Liver (tissue), 9 donors: ENCODE data around the gene FOXI2. TPM values are rescaled to one million over a fixed set of nuclear protein-coding genes. Genes with fewer than 3 reads are reported as not detected.

Source experiments
- DNase-seq: peaks from one replicate; pipeline ENCODE4 v3.0.0-alpha.2; 2017; ENCODE audit warnings: low spot score
- H3K27ac ChIP-seq, 2 donors: one replicate each; pipeline ENCODE4 v1.7.0; 2013; ENCODE audit warnings: inconsistent platforms in 2 of 2, low read length in 2 of 2, control low read depth in 1 of 2, low read depth in 1 of 2, mild to moderate bottlenecking in 1 of 2
- H3K27me3 ChIP-seq, 4 donors: one replicate each; pipeline versions ENCODE4 v1.6.1 to v1.7.0; 2013; ENCODE audit warnings: low read length in 3 of 4, inconsistent platforms in 1 of 4, mild to moderate bottlenecking in 1 of 4, moderate library complexity in 1 of 4; ENCODE audit not compliant: control insufficient read depth in 4 of 4, insufficient read depth in 4 of 4
- H3K36me3 ChIP-seq, 4 donors: one replicate each; pipeline versions ENCODE4 v1.6.1 to v1.7.0; 2013; ENCODE audit warnings: low read length in 3 of 4, mild to moderate bottlenecking in 3 of 4, low read depth in 1 of 4, moderate library complexity in 1 of 4; ENCODE audit not compliant: control insufficient read depth in 4 of 4, insufficient read depth in 3 of 4
- H3K4me1 ChIP-seq, 4 donors: one replicate each; pipeline versions ENCODE4 v1.6.1 to v1.7.0; 2013; ENCODE audit warnings: low read length in 3 of 4, mild to moderate bottlenecking in 3 of 4, moderate library complexity in 1 of 4; ENCODE audit not compliant: control insufficient read depth in 4 of 4, insufficient read depth in 4 of 4
- H3K4me3 ChIP-seq, 3 donors: one replicate each; pipeline versions ENCODE4 v1.6.1 to v1.7.0; 2013; ENCODE audit warnings: low read length in 3 of 3, control low read depth in 1 of 3, low read depth in 1 of 3, mild to moderate bottlenecking in 1 of 3
- H3K9ac ChIP-seq, 2 donors: one replicate each; pipeline ENCODE4 v1.7.0; 2013; ENCODE audit warnings: low read length in 2 of 2, mild to moderate bottlenecking in 2 of 2, moderate library complexity in 2 of 2, control low read depth in 1 of 2, low read depth in 1 of 2
- H3K9me3 ChIP-seq, 4 donors: one replicate each; pipeline versions ENCODE4 v1.6.1 to v1.7.0; 2013; ENCODE audit warnings: low read length in 3 of 4; ENCODE audit not compliant: control insufficient read depth in 4 of 4
- ATF3 ChIP-seq: IDR thresholded peaks from 2 replicates; pipeline ENCODE4 v1.6.1; 2016; ENCODE audit warnings: antibody characterized with exemption
- CTCF ChIP-seq: fragments of 150-350 bp; IDR thresholded peaks from 2 replicates; pipeline ENCODE4 v1.5.1; 2017; ENCODE audit warnings: improper control_type of control experiment, low read depth, low read length; ENCODE audit not compliant: missing input control
- EGR1 ChIP-seq, 2 donors: IDR thresholded peaks; 2 replicates each; pipeline ENCODE4 v1.6.1; 2016 to 2018; ENCODE audit warnings: antibody characterized with exemption in 2 of 2, low read depth in 2 of 2
- FOXA1 ChIP-seq: IDR thresholded peaks from 2 replicates; pipeline ENCODE4 v1.6.1; 2016; ENCODE audit warnings: antibody characterized with exemption
- FOXA2 ChIP-seq: IDR thresholded peaks from 2 replicates; pipeline ENCODE4 v1.6.1; 2016; ENCODE audit warnings: antibody characterized with exemption
- GABPA ChIP-seq, 2 donors: IDR thresholded peaks in 1 of 2; conservative IDR thresholded peaks in 1 of 2; 2 replicates each; pipeline ENCODE4 v1.6.1; 2016; ENCODE audit warnings: antibody characterized with exemption in 2 of 2, mild to moderate bottlenecking in 1 of 2, moderate library complexity in 1 of 2
- HNF4A ChIP-seq, 2 donors: conservative IDR thresholded peaks; 2 replicates each; pipeline ENCODE4 v1.6.1; 2016; ENCODE audit warnings: antibody characterized with exemption in 2 of 2, mild to moderate bottlenecking in 2 of 2
- HNF4G ChIP-seq: IDR thresholded peaks from 2 replicates; pipeline ENCODE4 v1.6.1; 2016; ENCODE audit warnings: antibody characterized with exemption
- JUND ChIP-seq, 2 donors: IDR thresholded peaks; 2 replicates each; pipeline ENCODE4 v1.6.1; 2016; ENCODE audit warnings: antibody characterized with exemption in 2 of 2
- MAX ChIP-seq: IDR thresholded peaks from 2 replicates; pipeline ENCODE4 v1.6.1; 2016; ENCODE audit warnings: antibody characterized with exemption
- NR2F2 ChIP-seq: IDR thresholded peaks from 2 replicates; pipeline ENCODE4 v1.6.1; 2016; ENCODE audit warnings: antibody characterized with exemption
- RAD21 ChIP-seq, 2 donors: IDR thresholded peaks; 2 replicates each; pipeline ENCODE4 v1.6.1; 2016; ENCODE audit warnings: antibody characterized with exemption in 2 of 2, mild to moderate bottlenecking in 2 of 2
- REST ChIP-seq: IDR thresholded peaks from 2 replicates; pipeline ENCODE4 v1.6.1; 2016; ENCODE audit warnings: antibody characterized with exemption, mild to moderate bottlenecking
- RXRA ChIP-seq, 2 donors: IDR thresholded peaks; 2 replicates each; pipeline ENCODE4 v1.6.1; 2017 to 2018; ENCODE audit warnings: antibody characterized with exemption in 2 of 2, mild to moderate bottlenecking in 1 of 2
- SP1 ChIP-seq: IDR thresholded peaks from 2 replicates; pipeline ENCODE4 v1.6.1; 2018; ENCODE audit warnings: antibody characterized with exemption, mild to moderate bottlenecking
- TAF1 ChIP-seq: conservative IDR thresholded peaks from 2 replicates; pipeline ENCODE4 v1.6.1; 2016; ENCODE audit warnings: antibody characterized with exemption, mild to moderate bottlenecking
- YY1 ChIP-seq: IDR thresholded peaks from 2 replicates; pipeline ENCODE4 v1.6.1; 2016; ENCODE audit warnings: antibody characterized with exemption, mild to moderate bottlenecking
- ZBTB33 ChIP-seq: IDR thresholded peaks from 2 replicates; pipeline ENCODE4 v1.6.1; 2016; ENCODE audit warnings: antibody characterized with exemption
- WGBS: extraction: QIAGEN DNeasy Blood & Tissue Kit; methylation state at CpG from one replicate; pipeline ENCODE4 v1.1.7; 2013; 5-methylcytosine and 5-hydroxymethylcytosine counted together
- polyA plus RNA-seq, 2 donors: library from polyadenylated mRNA; stranded (reverse) in 1 of 2; unstranded in 1 of 2; fragments of 200-250 nt in 1 of 2; fragments of >200 nt in 1 of 2; fragmentation: Nextera tagmentation in 1 of 2; extraction: Ambion mirVana in 1 of 2; gene quantifications; one replicate each; pipeline versions ENCODE4 v1.2.1 to v1.2.3, GENCODE V29; 2013 to 2015
- total RNA-seq, 2 donors: library from RNA; depleted of rRNA; stranded (reverse); fragments of >200 nt; gene quantifications; one replicate each; pipeline ENCODE4 v1.2.3, GENCODE V29; 2014
- donor health status: healthy.
- donor health status: healthy.
- donor health status: healthy.
- donor health status: healthy.
- donor health status: healthy.

Gene FOXI2
- total and polyA plus RNA-seq, 4 donors, result under 0.01 to 0.01 TPM; not detected in 2

GRCh38 chr10:127757033-127757432, 20.0 kb downstream of the FOXI2 start:
- H3K27me3 ChIP-seq, result peaks cover 0 to 11% (median 0%) of the 10 kb centered on the region in 4 donors
- no peak for DNase-seq
- 80% methylated on average over 7 of the region's 7 CpGs for WGBS
- H3K9me3 ChIP-seq, result no peaks in the 10 kb centered on the region
- H3K36me3 ChIP-seq, result no peaks in the 10 kb centered on the region
- TF ChIP-seq MAX (no peak), REST (no peak), SP1 (no peak), FOXA2 (no peak), ZBTB33 (no peak), FOXA1 (no peak), HNF4G (no peak), CTCF (no peak), TAF1 (no peak), HNF4A (conservative IDR thresholded peaks at IDR 0.05) (no peak), JUND (IDR thresholded peaks at IDR 0.05) (no peak), RXRA (IDR thresholded peaks at IDR 0.05) (no peak), RAD21 (IDR thresholded peaks at IDR 0.05) (no peak), NR2F2 (no peak), EGR1 (IDR thresholded peaks at IDR 0.05; ENCODE audit: low read depth in 2 of 2) (no peak), ATF3 (no peak), YY1 (no peak), GABPA (IDR thresholded peaks at IDR 0.05 in 1 of 2, conservative IDR thresholded peaks at IDR 0.05 in 1 of 2) (no peak)
- no peak overlapping the region for H3K9ac ChIP-seq
- H3K4me3 ChIP-seq, result no peak overlapping the region
- no peak overlapping the region for H3K27ac ChIP-seq
- H3K4me1 ChIP-seq, result no peaks in the 10 kb centered on the region
